ENCODE results near the gene TTC21A.

The TTC21A gene

GRCh38 chr3:39063143-39063542 lies 44.3 kb upstream of the TTC21A start:
- H2BK5ac ChIP-seq (ENCODE audit: low read length): no peak overlapping the region
- no peak overlapping the region for H2BK12ac ChIP-seq (ENCODE audit: low read length)
- H3K79me1 ChIP-seq (ENCODE audit: low read depth, low read length): no peaks in the 10 kb centered on the region
- no peak overlapping the region for H3K27ac ChIP-seq (replicated peaks; ENCODE audit: low read length)
- H3K9ac ChIP-seq (ENCODE audit: low read depth, low read length, poor library complexity): no peak overlapping the region
- no peak overlapping the region for H3K4me3 ChIP-seq (ENCODE audit: low read length in 2 of 2)
- no peak overlapping the region for H3K23ac ChIP-seq (ENCODE audit: low read depth, low read length, poor library complexity)
- no peak for DNase-seq (ENCODE audit: low spot score)
- H3K4ac ChIP-seq (ENCODE audit: low read length): no peak overlapping the region
- H4K8ac ChIP-seq (ENCODE audit: low read depth, low read length): no peak overlapping the region
- no peak overlapping the region for H3K18ac ChIP-seq (ENCODE audit: low read length)
- H2AK5ac ChIP-seq (ENCODE audit: low read depth, low read length): no peak overlapping the region
- no peak overlapping the region for H2BK120ac ChIP-seq (ENCODE audit: low read depth, low read length)
- no peak overlapping the region for H2AFZ ChIP-seq (ENCODE audit: low read length)
- H4K91ac ChIP-seq (ENCODE audit: low read depth, low read length, poor library complexity): no peak overlapping the region
- H3K4me1 ChIP-seq (ENCODE audit: control insufficient read depth in 2 of 2, insufficient read depth in 1 of 2, low read depth in 1 of 2, low read length in 2 of 2): no peaks in the 10 kb centered on the region
- H3K4me2 ChIP-seq (ENCODE audit: insufficient read depth, low read length, poor library complexity, severe bottlenecking): no peak overlapping the region
- H3K9me3 ChIP-seq (replicated peaks in 1 of 2; ENCODE audit: control insufficient read depth in 2 of 2, insufficient read depth in 1 of 2, low read depth in 1 of 2, low read length in 2 of 2): no peaks in the 10 kb centered on the region
- no peaks in the 10 kb centered on the region for H3K27me3 ChIP-seq (ENCODE audit: control insufficient read depth in 3 of 3, insufficient read depth in 3 of 3, low read depth in 1 of 3, low read length in 3 of 3)
- WGBS, 2 donors (ENCODE audit: extremely low coverage in 2 of 2, insufficient read length in 2 of 2, insufficient replicate concordance in 1 of 2): no CpG with 5 or more reads among the region's 3 CpGs
- H3K14ac ChIP-seq (ENCODE audit: low read length): no peak overlapping the region
- no peak overlapping the region for H2BK15ac ChIP-seq (ENCODE audit: low read length)
- peaks cover 3 to 37% of the 10 kb centered on the region in 2 donors for H3K36me3 ChIP-seq (replicated peaks in 1 of 2; ENCODE audit: control insufficient read depth in 2 of 2, insufficient read depth in 2 of 2, low read length in 2 of 2)

GRCh38 chr3:39064646-39065045 lies 42.8 kb upstream of the TTC21A start:
- no CpG with 5 or more reads among the region's 1 CpG for WGBS, 2 donors (ENCODE audit: extremely low coverage in 2 of 2, insufficient read length in 2 of 2, insufficient replicate concordance in 1 of 2)
- Histone ChIP-seq H2AK5ac (ENCODE audit: low read depth, low read length) (no peak overlapping the region), H3K27me3 (ENCODE audit: control insufficient read depth in 3 of 3, insufficient read depth in 3 of 3, low read depth in 1 of 3, low read length in 3 of 3) (no peaks in the 10 kb centered on the region), H3K4me3 (ENCODE audit: low read length in 2 of 2) (no peak overlapping the region), H2BK12ac (ENCODE audit: low read length) (no peak overlapping the region), H3K9me3 (replicated peaks in 1 of 2; ENCODE audit: control insufficient read depth in 2 of 2, insufficient read depth in 1 of 2, low read depth in 1 of 2, low read length in 2 of 2) (no peaks in the 10 kb centered on the region), H3K14ac (ENCODE audit: low read length) (no peak overlapping the region), H4K8ac (ENCODE audit: low read depth, low read length) (no peak overlapping the region), H3K79me1 (ENCODE audit: low read depth, low read length) (no peaks in the 10 kb centered on the region), H3K27ac (replicated peaks; ENCODE audit: low read length) (no peak overlapping the region), H3K36me3 (replicated peaks in 1 of 2; ENCODE audit: control insufficient read depth in 2 of 2, insufficient read depth in 2 of 2, low read length in 2 of 2) (peaks cover 5 to 48% of the 10 kb centered on the region in 2 donors), H2BK15ac (ENCODE audit: low read length) (no peak overlapping the region), H4K91ac (ENCODE audit: low read depth, low read length, poor library complexity) (no peak overlapping the region), H3K9ac (ENCODE audit: low read depth, low read length, poor library complexity) (no peak overlapping the region), H3K4me1 (ENCODE audit: control insufficient read depth in 2 of 2, insufficient read depth in 1 of 2, low read depth in 1 of 2, low read length in 2 of 2) (no peaks in the 10 kb centered on the region), H3K4me2 (ENCODE audit: insufficient read depth, low read length, poor library complexity, severe bottlenecking) (no peak overlapping the region), H3K18ac (ENCODE audit: low read length) (no peak overlapping the region), H2BK5ac (ENCODE audit: low read length) (no peak overlapping the region), H3K23ac (ENCODE audit: low read depth, low read length, poor library complexity) (no peak overlapping the region), H2BK120ac (ENCODE audit: low read depth, low read length) (no peak overlapping the region), H3K4ac (ENCODE audit: low read length) (no peak overlapping the region), H2AFZ (ENCODE audit: low read length) (no peak overlapping the region)
- DNase-seq (ENCODE audit: low spot score): no peak

GRCh38 chr3:39065197-39065596 lies 42.3 kb upstream of the TTC21A start:
- Histone ChIP-seq H3K18ac (ENCODE audit: low read length) (no peak overlapping the region), H2AFZ (ENCODE audit: low read length) (no peak overlapping the region), H3K23ac (ENCODE audit: low read depth, low read length, poor library complexity) (no peak overlapping the region), H3K27me3 (ENCODE audit: control insufficient read depth in 3 of 3, insufficient read depth in 3 of 3, low read depth in 1 of 3, low read length in 3 of 3) (no peaks in the 10 kb centered on the region), H4K8ac (ENCODE audit: low read depth, low read length) (no peak overlapping the region), H2BK12ac (ENCODE audit: low read length) (no peak overlapping the region), H3K4me3 (ENCODE audit: low read length in 2 of 2) (no peak overlapping the region), H2BK15ac (ENCODE audit: low read length) (no peak overlapping the region), H3K9ac (ENCODE audit: low read depth, low read length, poor library complexity) (no peak overlapping the region), H3K14ac (ENCODE audit: low read length) (no peak overlapping the region), H3K36me3 (replicated peaks in 1 of 2; ENCODE audit: control insufficient read depth in 2 of 2, insufficient read depth in 2 of 2, low read length in 2 of 2) (peaks cover 5 to 53% of the 10 kb centered on the region in 2 donors), H3K4ac (ENCODE audit: low read length) (no peak overlapping the region), H2AK5ac (ENCODE audit: low read depth, low read length) (no peak overlapping the region), H2BK5ac (ENCODE audit: low read length) (no peak overlapping the region), H3K27ac (replicated peaks; ENCODE audit: low read length) (no peak overlapping the region), H3K4me1 (ENCODE audit: control insufficient read depth in 2 of 2, insufficient read depth in 1 of 2, low read depth in 1 of 2, low read length in 2 of 2) (no peaks in the 10 kb centered on the region), H3K79me1 (ENCODE audit: low read depth, low read length) (no peaks in the 10 kb centered on the region), H2BK120ac (ENCODE audit: low read depth, low read length) (no peak overlapping the region), H4K91ac (ENCODE audit: low read depth, low read length, poor library complexity) (no peak overlapping the region), H3K4me2 (ENCODE audit: insufficient read depth, low read length, poor library complexity, severe bottlenecking) (no peak overlapping the region), H3K9me3 (replicated peaks in 1 of 2; ENCODE audit: control insufficient read depth in 2 of 2, insufficient read depth in 1 of 2, low read depth in 1 of 2, low read length in 2 of 2) (no peaks in the 10 kb centered on the region)
- no peak for DNase-seq (ENCODE audit: low spot score)
- WGBS, 2 donors (ENCODE audit: extremely low coverage in 2 of 2, insufficient read length in 2 of 2, insufficient replicate concordance in 1 of 2): no CpG with 5 or more reads among the region's 1 CpG

- H2BK15ac ChIP-seq (ENCODE audit: low read length): no peak overlapping the region
- no peak overlapping the region for H3K4me2 ChIP-seq (ENCODE audit: insufficient read depth, low read length, poor library complexity, severe bottlenecking)
- no peak overlapping the region for H4K91ac ChIP-seq (ENCODE audit: low read depth, low read length, poor library complexity)
- no peak overlapping the region for H2BK5ac ChIP-seq (ENCODE audit: low read length)
- H3K23ac ChIP-seq (ENCODE audit: low read depth, low read length, poor library complexity): no peak overlapping the region
- no peak overlapping the region for H3K4me3 ChIP-seq (ENCODE audit: low read length in 2 of 2)
- no peaks in the 10 kb centered on the region for H3K9me3 ChIP-seq (replicated peaks in 1 of 2; ENCODE audit: control insufficient read depth in 2 of 2, insufficient read depth in 1 of 2, low read depth in 1 of 2, low read length in 2 of 2)
- no peak overlapping the region for H2BK12ac ChIP-seq (ENCODE audit: low read length)
- H3K9ac ChIP-seq (ENCODE audit: low read depth, low read length, poor library complexity): no peak overlapping the region
- H3K27me3 ChIP-seq (ENCODE audit: control insufficient read depth in 3 of 3, insufficient read depth in 3 of 3, low read depth in 1 of 3, low read length in 3 of 3): no peaks in the 10 kb centered on the region
- no peak overlapping the region for H2AFZ ChIP-seq (ENCODE audit: low read length)
- no peak for DNase-seq (ENCODE audit: low spot score)
- no peak overlapping the region for H3K27ac ChIP-seq (replicated peaks; ENCODE audit: low read length)
- no peak overlapping the region for H2BK120ac ChIP-seq (ENCODE audit: low read depth, low read length)
- no peak overlapping the region for H2AK5ac ChIP-seq (ENCODE audit: low read depth, low read length)
- H3K14ac ChIP-seq (ENCODE audit: low read length): no peak overlapping the region
- H3K4me1 ChIP-seq (ENCODE audit: control insufficient read depth in 2 of 2, insufficient read depth in 1 of 2, low read depth in 1 of 2, low read length in 2 of 2): no peaks in the 10 kb centered on the region
- H3K36me3 ChIP-seq (replicated peaks in 1 of 2; ENCODE audit: control insufficient read depth in 2 of 2, insufficient read depth in 2 of 2, low read length in 2 of 2): peaks cover 9 to 71% of the 10 kb centered on the region in 2 donors
- WGBS, 2 donors (ENCODE audit: extremely low coverage in 2 of 2, insufficient read length in 2 of 2, insufficient replicate concordance in 1 of 2): no CpG with 5 or more reads among the region's 1 CpG
- no peak overlapping the region for H4K8ac ChIP-seq (ENCODE audit: low read depth, low read length)
- no peak overlapping the region for H3K4ac ChIP-seq (ENCODE audit: low read length)
- H3K18ac ChIP-seq (ENCODE audit: low read length): no peak overlapping the region
- H3K79me1 ChIP-seq (ENCODE audit: low read depth, low read length): no peaks in the 10 kb centered on the region
Measured at GRCh38 chr3:39067286-39067685, 40.2 kb upstream of the TTC21A start.
